Neural progenitor cell (in vitro differentiated cells): ENCODE results near the gene ANGPTL8. TPM values are rescaled to one million over a fixed set of nuclear protein-coding genes. Genes with fewer than 3 reads are reported as not detected.

Source experiments
- DNase-seq: peaks from one replicate; pipeline ENCODE4 v3.0.0-alpha.2; 2016; ENCODE audit warnings: low spot score
- H2AFZ ChIP-seq: fragments of 200-600 bp; sonication (generic); replicated peaks from 2 replicates; pipeline ENCODE4 v1.6.1; 2016; ENCODE audit warnings: antibody characterized with exemption
- H3F3A ChIP-seq: fragments of 200-600 bp; sonication (generic); 2 replicates; pipeline ENCODE4 v1.6.1; 2016; ENCODE audit warnings: antibody characterized with exemption, low read depth
- H3K27ac ChIP-seq: fragments of 200-600 bp; sonication (generic); 2 replicates; pipeline ENCODE4 v1.5.1; 2016; ENCODE audit warnings: mild to moderate bottlenecking
- H3K27me3 ChIP-seq: fragments of 200-600 bp; sonication (generic); 2 replicates; pipeline ENCODE4 v1.6.1; 2016; ENCODE audit warnings: mild to moderate bottlenecking, moderate library complexity
- H3K36me3 ChIP-seq: fragments of 200-600 bp; sonication (generic); 2 replicates; pipeline ENCODE4 v1.5.1; 2016
- H3K4me1 ChIP-seq: fragments of 200-600 bp; sonication (generic); 2 replicates; pipeline ENCODE4 v1.6.1; 2016; ENCODE audit warnings: mixed run types
- H3K4me2 ChIP-seq: fragments of 200-600 bp; sonication (generic); 2 replicates; pipeline ENCODE4 v1.6.1; 2016
- H3K4me3 ChIP-seq: fragments of 200-600 bp; sonication (generic); 2 replicates; pipeline ENCODE4 v1.5.1; 2016
- H3K79me2 ChIP-seq: fragments of 200-600 bp; sonication (generic); 2 replicates; pipeline ENCODE4 v1.6.1; 2016; ENCODE audit warnings: low read depth
- H3K9ac ChIP-seq: fragments of 200-600 bp; sonication (generic); 2 replicates; pipeline ENCODE4 v1.6.1; 2016
- H3K9me3 ChIP-seq: fragments of 200-600 bp; sonication (generic); 2 replicates; pipeline ENCODE4 v1.5.1; 2016; ENCODE audit warnings: low read depth
- H4K20me1 ChIP-seq: fragments of 200-600 bp; sonication (generic); 2 replicates; pipeline ENCODE4 v1.6.1; 2016; ENCODE audit warnings: low read depth
- H3K27ac Mint-ChIP-seq: 3 replicates; pipeline ENCODE4 v1.8.0; 2021; ENCODE audit warnings: mixed read lengths
- H3K27me3 Mint-ChIP-seq: 2 replicates; pipeline ENCODE4 v1.8.0; 2022; ENCODE audit warnings: low read depth, mild to moderate bottlenecking, inconsistent platforms, moderate library complexity, mixed read lengths; ENCODE audit not compliant: insufficient read depth
- H3K36me3 Mint-ChIP-seq: 3 replicates; pipeline ENCODE4 v1.8.0; 2021; ENCODE audit warnings: mixed read lengths
- H3K4me1 Mint-ChIP-seq: 3 replicates; pipeline ENCODE4 v1.8.0; 2021; ENCODE audit warnings: mixed read lengths
- H3K4me3 Mint-ChIP-seq: 3 replicates; pipeline ENCODE4 v1.8.0; 2021; ENCODE audit warnings: mild to moderate bottlenecking, moderate library complexity, mixed read lengths
- H3K9me3 Mint-ChIP-seq: 3 replicates; pipeline ENCODE4 v1.8.0; 2020; ENCODE audit warnings: mixed read lengths
- CTCF ChIP-seq: fragments of 200-600 bp; sonication (generic); IDR thresholded peaks from 2 replicates; pipeline ENCODE4 v1.5.1; 2017; ENCODE audit warnings: antibody characterized with exemption, mild to moderate bottlenecking
- EZH2 ChIP-seq: fragments of 200-600 bp; sonication (generic); IDR thresholded peaks from 2 replicates; pipeline ENCODE4 v1.6.1; 2017; ENCODE audit warnings: antibody characterized with exemption, mild to moderate bottlenecking, moderate library complexity
- EZH2phosphoT487 ChIP-seq: fragments of 200-600 bp; sonication (generic); IDR thresholded peaks from 2 replicates; pipeline ENCODE4 v1.6.1; 2017; ENCODE audit warnings: antibody characterized with exemption
- total RNA-seq: library from RNA; depleted of rRNA; stranded (reverse); fragments of >200 nt; gene quantifications from 2 replicates; pipeline ENCODE4 v1.2.3, GENCODE V29; 2015; ENCODE audit warnings: low replicate concordance

ANGPTL8 gene
- total RNA-seq, 1 donor from 2014 or later, result not detected

- no peak overlapping the region for H3K4me3 ChIP-seq
- no peaks in the 10 kb centered on the region for H3K4me1 ChIP-seq
- Mint-ChIP-seq H3K27me3 (peaks cover 2% of the 10 kb centered on the region), H3K9me3 (no peaks in the 10 kb centered on the region), H3K36me3 (no peaks in the 10 kb centered on the region), H3K4me3 (no peak overlapping the region), H3K4me1 (peaks cover 2% of the 10 kb centered on the region), H3K27ac (no peak overlapping the region)
- H3K9me3 ChIP-seq, result no peaks in the 10 kb centered on the region
- no peak overlapping the region for H2AFZ ChIP-seq
- no peaks in the 10 kb centered on the region for H3K27me3 ChIP-seq
- H4K20me1 ChIP-seq, result peaks cover 6% of the 10 kb centered on the region
- peaks cover 13% of the 10 kb centered on the region for H3F3A ChIP-seq
- no peak overlapping the region for H3K4me2 ChIP-seq
- H3K79me2 ChIP-seq, result no peaks in the 10 kb centered on the region
- DNase-seq, result no peak
- no peak overlapping the region for H3K27ac ChIP-seq
- no peak for TF ChIP-seq EZH2phosphoT487
- TF ChIP-seq CTCF, result no peak
- TF ChIP-seq EZH2, result no peak
- H3K9ac ChIP-seq, result no peak overlapping the region
- no peaks in the 10 kb centered on the region for H3K36me3 ChIP-seq
Measured at GRCh38 chr19:11201791-11202190, 37.6 kb upstream of the ANGPTL8 start.

- no peaks in the 10 kb centered on the region for H3K36me3 Mint-ChIP-seq
- Histone ChIP-seq H4K20me1 (peaks cover 6% of the 10 kb centered on the region), H3K27me3 (no peaks in the 10 kb centered on the region), H3K9ac (no peak overlapping the region), H3K79me2 (no peaks in the 10 kb centered on the region), H3K36me3 (no peaks in the 10 kb centered on the region), H3F3A (peaks cover 13% of the 10 kb centered on the region), H3K4me3 (no peak overlapping the region), H3K4me1 (no peaks in the 10 kb centered on the region), H3K4me2 (no peak overlapping the region), H3K27ac (no peak overlapping the region), H2AFZ (no peak overlapping the region), H3K9me3 (no peaks in the 10 kb centered on the region)
- peaks cover 2% of the 10 kb centered on the region for H3K4me1 Mint-ChIP-seq
- H3K27ac Mint-ChIP-seq, result no peak overlapping the region
- TF ChIP-seq EZH2 (no peak), CTCF (no peak), EZH2phosphoT487 (no peak)
- H3K9me3 Mint-ChIP-seq, result no peaks in the 10 kb centered on the region
- peaks cover 2% of the 10 kb centered on the region for H3K27me3 Mint-ChIP-seq
- no peak for DNase-seq
- no peak overlapping the region for H3K4me3 Mint-ChIP-seq
Measured at GRCh38 chr19:11202488-11203193, 36.8 kb upstream of the ANGPTL8 start.

GRCh38 chr19:11203194-11204075 is 36.0 kb upstream of the ANGPTL8 start:
- H3K9me3 Mint-ChIP-seq, result no peaks in the 10 kb centered on the region
- H2AFZ ChIP-seq, result no peak overlapping the region
- H3K27ac ChIP-seq, result no peak overlapping the region
- no peaks in the 10 kb centered on the region for H3K27me3 ChIP-seq
- no peaks in the 10 kb centered on the region for H3K9me3 ChIP-seq
- peaks cover 4% of the 10 kb centered on the region for H3K27me3 Mint-ChIP-seq
- no peak overlapping the region for H3K27ac Mint-ChIP-seq
- H3K79me2 ChIP-seq, result no peaks in the 10 kb centered on the region
- H3K4me2 ChIP-seq, result no peak overlapping the region
- no peaks in the 10 kb centered on the region for H3K36me3 ChIP-seq
- no peaks in the 10 kb centered on the region for H3K36me3 Mint-ChIP-seq
- H3K9ac ChIP-seq, result no peak overlapping the region
- H3K4me1 ChIP-seq, result no peaks in the 10 kb centered on the region
- H3K4me3 ChIP-seq, result no peak overlapping the region
- H3F3A ChIP-seq, result peaks cover 7% of the 10 kb centered on the region
- no peaks in the 10 kb centered on the region for H3K4me1 Mint-ChIP-seq
- TF ChIP-seq EZH2phosphoT487, result no peak
- TF ChIP-seq EZH2, result no peak
- peak; percentile 73 for TF ChIP-seq CTCF
- DNase-seq, result peak; percentile 79
- peaks cover under 1% of the 10 kb centered on the region for H4K20me1 ChIP-seq
- H3K4me3 Mint-ChIP-seq, result no peak overlapping the region
